Liver (tissue), 9 donors: ENCODE measurements around the gene KRT9. TPM values are rescaled to one million over a fixed set of nuclear protein-coding genes. Genes with fewer than 3 reads are reported as not detected.
"Not testable (repeated sequence)": the region's sequence is repeated elsewhere in the genome, so short reads cannot be mapped to it uniquely, and the experiment has no call there.

Source experiments
- DNase-seq: peaks from one replicate; pipeline ENCODE4 v3.0.0-alpha.2; 2017; ENCODE audit warnings: low spot score
- H3K27ac ChIP-seq, 2 donors: one replicate each; pipeline ENCODE4 v1.7.0; 2013; ENCODE audit warnings: inconsistent platforms in 2 of 2, low read length in 2 of 2, control low read depth in 1 of 2, low read depth in 1 of 2, mild to moderate bottlenecking in 1 of 2
- H3K27me3 ChIP-seq, 4 donors: one replicate each; pipeline versions ENCODE4 v1.6.1 to v1.7.0; 2013; ENCODE audit warnings: low read length in 3 of 4, inconsistent platforms in 1 of 4, mild to moderate bottlenecking in 1 of 4, moderate library complexity in 1 of 4; ENCODE audit not compliant: control insufficient read depth in 4 of 4, insufficient read depth in 4 of 4
- H3K36me3 ChIP-seq, 4 donors: one replicate each; pipeline versions ENCODE4 v1.6.1 to v1.7.0; 2013; ENCODE audit warnings: low read length in 3 of 4, mild to moderate bottlenecking in 3 of 4, low read depth in 1 of 4, moderate library complexity in 1 of 4; ENCODE audit not compliant: control insufficient read depth in 4 of 4, insufficient read depth in 3 of 4
- H3K4me1 ChIP-seq, 4 donors: one replicate each; pipeline versions ENCODE4 v1.6.1 to v1.7.0; 2013; ENCODE audit warnings: low read length in 3 of 4, mild to moderate bottlenecking in 3 of 4, moderate library complexity in 1 of 4; ENCODE audit not compliant: control insufficient read depth in 4 of 4, insufficient read depth in 4 of 4
- H3K4me3 ChIP-seq, 3 donors: one replicate each; pipeline versions ENCODE4 v1.6.1 to v1.7.0; 2013; ENCODE audit warnings: low read length in 3 of 3, control low read depth in 1 of 3, low read depth in 1 of 3, mild to moderate bottlenecking in 1 of 3
- H3K9ac ChIP-seq, 2 donors: one replicate each; pipeline ENCODE4 v1.7.0; 2013; ENCODE audit warnings: low read length in 2 of 2, mild to moderate bottlenecking in 2 of 2, moderate library complexity in 2 of 2, control low read depth in 1 of 2, low read depth in 1 of 2
- H3K9me3 ChIP-seq, 4 donors: one replicate each; pipeline versions ENCODE4 v1.6.1 to v1.7.0; 2013; ENCODE audit warnings: low read length in 3 of 4; ENCODE audit not compliant: control insufficient read depth in 4 of 4
- CTCF ChIP-seq: fragments of 150-350 bp; IDR thresholded peaks from 2 replicates; pipeline ENCODE4 v1.5.1; 2017; ENCODE audit warnings: improper control_type of control experiment, low read depth, low read length; ENCODE audit not compliant: missing input control
- EGR1 ChIP-seq, 2 donors: IDR thresholded peaks; 2 replicates each; pipeline ENCODE4 v1.6.1; 2016 to 2018; ENCODE audit warnings: antibody characterized with exemption in 2 of 2, low read depth in 2 of 2
- FOXA1 ChIP-seq: IDR thresholded peaks from 2 replicates; pipeline ENCODE4 v1.6.1; 2016; ENCODE audit warnings: antibody characterized with exemption
- FOXA2 ChIP-seq: IDR thresholded peaks from 2 replicates; pipeline ENCODE4 v1.6.1; 2016; ENCODE audit warnings: antibody characterized with exemption
- GABPA ChIP-seq, 2 donors: IDR thresholded peaks in 1 of 2; conservative IDR thresholded peaks in 1 of 2; 2 replicates each; pipeline ENCODE4 v1.6.1; 2016; ENCODE audit warnings: antibody characterized with exemption in 2 of 2, mild to moderate bottlenecking in 1 of 2, moderate library complexity in 1 of 2
- HNF4A ChIP-seq, 2 donors: conservative IDR thresholded peaks; 2 replicates each; pipeline ENCODE4 v1.6.1; 2016; ENCODE audit warnings: antibody characterized with exemption in 2 of 2, mild to moderate bottlenecking in 2 of 2
- HNF4G ChIP-seq: IDR thresholded peaks from 2 replicates; pipeline ENCODE4 v1.6.1; 2016; ENCODE audit warnings: antibody characterized with exemption
- JUND ChIP-seq, 2 donors: IDR thresholded peaks; 2 replicates each; pipeline ENCODE4 v1.6.1; 2016; ENCODE audit warnings: antibody characterized with exemption in 2 of 2
- NR2F2 ChIP-seq: IDR thresholded peaks from 2 replicates; pipeline ENCODE4 v1.6.1; 2016; ENCODE audit warnings: antibody characterized with exemption
- RAD21 ChIP-seq, 2 donors: IDR thresholded peaks; 2 replicates each; pipeline ENCODE4 v1.6.1; 2016; ENCODE audit warnings: antibody characterized with exemption in 2 of 2, mild to moderate bottlenecking in 2 of 2
- RXRA ChIP-seq, 2 donors: IDR thresholded peaks; 2 replicates each; pipeline ENCODE4 v1.6.1; 2017 to 2018; ENCODE audit warnings: antibody characterized with exemption in 2 of 2, mild to moderate bottlenecking in 1 of 2
- SP1 ChIP-seq: IDR thresholded peaks from 2 replicates; pipeline ENCODE4 v1.6.1; 2018; ENCODE audit warnings: antibody characterized with exemption, mild to moderate bottlenecking
- TAF1 ChIP-seq: conservative IDR thresholded peaks from 2 replicates; pipeline ENCODE4 v1.6.1; 2016; ENCODE audit warnings: antibody characterized with exemption, mild to moderate bottlenecking
- YY1 ChIP-seq: IDR thresholded peaks from 2 replicates; pipeline ENCODE4 v1.6.1; 2016; ENCODE audit warnings: antibody characterized with exemption, mild to moderate bottlenecking
- ZBTB33 ChIP-seq: IDR thresholded peaks from 2 replicates; pipeline ENCODE4 v1.6.1; 2016; ENCODE audit warnings: antibody characterized with exemption
- WGBS: extraction: QIAGEN DNeasy Blood & Tissue Kit; methylation state at CpG from one replicate; pipeline ENCODE4 v1.1.7; 2013; 5-methylcytosine and 5-hydroxymethylcytosine counted together
- polyA plus RNA-seq, 2 donors: library from polyadenylated mRNA; stranded (reverse) in 1 of 2; unstranded in 1 of 2; fragments of 200-250 nt in 1 of 2; fragments of >200 nt in 1 of 2; fragmentation: Nextera tagmentation in 1 of 2; extraction: Ambion mirVana in 1 of 2; gene quantifications; one replicate each; pipeline versions ENCODE4 v1.2.1 to v1.2.3, GENCODE V29; 2013 to 2015
- total RNA-seq, 2 donors: library from RNA; depleted of rRNA; stranded (reverse); fragments of >200 nt; gene quantifications; one replicate each; pipeline ENCODE4 v1.2.3, GENCODE V29; 2014
- TF ChIP-seq, protein P1 (sequence below): IDR thresholded peaks from 2 replicates; pipeline ENCODE4 v1.6.1; 2016; ENCODE audit warnings: antibody characterized with exemption
- TF ChIP-seq, protein P2 (sequence below): IDR thresholded peaks from 2 replicates; pipeline ENCODE4 v1.6.1; 2016; ENCODE audit warnings: antibody characterized with exemption
- donor health status: healthy.
- donor health status: healthy.
- donor health status: healthy.
- donor health status: healthy.
- donor health status: healthy.

The KRT9 gene
- total and polyA plus RNA-seq, 4 donors = not detected

- TF ChIP-seq CTCF = no peak
- TF ChIP-seq YY1 = no peak
- no peak for TF ChIP-seq HNF4A (conservative IDR thresholded peaks at IDR 0.05)
- no peak for TF ChIP-seq ZBTB33
- no peak for TF ChIP-seq EGR1 (IDR thresholded peaks at IDR 0.05; ENCODE audit: low read depth in 2 of 2)
- no peak for TF ChIP-seq RAD21 (IDR thresholded peaks at IDR 0.05)
- TF ChIP-seq FOXA1 = no peak
- TF ChIP-seq RXRA (IDR thresholded peaks at IDR 0.05) = no peak
- no peak for TF ChIP-seq TAF1
- no peak for TF ChIP-seq HNF4G
- no peak for TF ChIP-seq NR2F2
- H3K27ac ChIP-seq = no peak overlapping the region
- WGBS = 79% methylated on average over 3 of the region's 3 CpGs
- H3K4me3 ChIP-seq = no peak overlapping the region
- H3K9me3 ChIP-seq = no peaks in the 10 kb centered on the region
- no peaks in the 10 kb centered on the region for H3K27me3 ChIP-seq
- H3K9ac ChIP-seq = no peak overlapping the region
- H3K36me3 ChIP-seq = no peaks in the 10 kb centered on the region
- no peaks in the 10 kb centered on the region for H3K4me1 ChIP-seq
- no peak for DNase-seq
Measured at GRCh38 chr17:41617136-41617535, 45.3 kb upstream of the KRT9 start.

GRCh38 chr17:41616486-41616885 lies 44.6 kb upstream of the KRT9 start:
- not testable (repeated sequence) for H3K4me3 ChIP-seq, H3K4me1 ChIP-seq, DNase-seq, H3K27me3 ChIP-seq, H3K36me3 ChIP-seq, H3K9me3 ChIP-seq, H3K9ac ChIP-seq, H3K27ac ChIP-seq
- 87% methylated on average over 4 of the region's 4 CpGs for WGBS

- H3K4me3 ChIP-seq = no peak overlapping the region
- no peak overlapping the region for H3K9ac ChIP-seq
- H3K9me3 ChIP-seq = no peaks in the 10 kb centered on the region
- H3K4me1 ChIP-seq = no peaks in the 10 kb centered on the region
- no peaks in the 10 kb centered on the region for H3K36me3 ChIP-seq
- DNase-seq = no peak
- H3K27ac ChIP-seq = no peak overlapping the region
- no peaks in the 10 kb centered on the region for H3K27me3 ChIP-seq
- 50% methylated on average over 7 of the region's 7 CpGs for WGBS
- TF ChIP-seq RXRA (IDR thresholded peaks at IDR 0.05) (no peak), FOXA2 (no peak), YY1 (no peak), HNF4A (conservative IDR thresholded peaks at IDR 0.05) (no peak), CTCF (no peak), GABPA (IDR thresholded peaks at IDR 0.05 in 1 of 2, conservative IDR thresholded peaks at IDR 0.05 in 1 of 2) (no peak), SP1 (no peak), FOXA1 (no peak), TAF1 (no peak), EGR1 (IDR thresholded peaks at IDR 0.05; ENCODE audit: low read depth in 2 of 2) (no peak), HNF4G (no peak), RAD21 (IDR thresholded peaks at IDR 0.05) (no peak), ZBTB33 (no peak), JUND (IDR thresholded peaks at IDR 0.05) (no peak), NR2F2 (no peak)
- TF ChIP-seq, protein P1, sequence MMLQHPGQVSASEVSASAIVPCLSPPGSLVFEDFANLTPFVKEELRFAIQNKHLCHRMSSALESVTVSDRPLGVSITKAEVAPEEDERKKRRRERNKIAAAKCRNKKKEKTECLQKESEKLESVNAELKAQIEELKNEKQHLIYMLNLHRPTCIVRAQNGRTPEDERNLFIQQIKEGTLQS = no peak
- TF ChIP-seq, protein P2, sequence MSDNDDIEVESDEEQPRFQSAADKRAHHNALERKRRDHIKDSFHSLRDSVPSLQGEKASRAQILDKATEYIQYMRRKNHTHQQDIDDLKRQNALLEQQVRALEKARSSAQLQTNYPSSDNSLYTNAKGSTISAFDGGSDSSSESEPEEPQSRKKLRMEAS = no peak
Measured at GRCh38 chr17:41615454-41615853, 43.6 kb upstream of the KRT9 start.
